ENCODE measurements around the gene IVL.

DNA sequence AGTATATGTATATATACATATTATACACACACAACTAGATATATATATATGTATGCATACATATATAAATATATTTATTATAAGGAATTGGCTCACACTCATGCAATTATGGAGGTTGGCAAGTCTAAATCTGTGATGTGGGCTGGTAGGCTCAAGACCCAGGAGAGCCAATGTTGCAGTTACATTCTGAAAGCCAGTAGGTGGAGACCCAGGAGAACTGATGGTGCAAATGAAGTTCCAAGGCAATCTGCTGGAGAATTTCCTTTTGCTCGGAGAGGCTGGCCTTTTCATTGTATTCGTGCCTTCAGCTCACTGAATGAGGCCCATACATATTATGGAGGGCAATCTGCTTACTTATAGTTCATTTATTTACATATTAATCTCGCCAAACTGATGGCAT, 9.4 kb downstream of the IVL start:
- TF ChIP-seq POLR2AphosphoS5 (IDR thresholded peaks at IDR 0.05), result no peak
- TF ChIP-seq, protein P1, sequence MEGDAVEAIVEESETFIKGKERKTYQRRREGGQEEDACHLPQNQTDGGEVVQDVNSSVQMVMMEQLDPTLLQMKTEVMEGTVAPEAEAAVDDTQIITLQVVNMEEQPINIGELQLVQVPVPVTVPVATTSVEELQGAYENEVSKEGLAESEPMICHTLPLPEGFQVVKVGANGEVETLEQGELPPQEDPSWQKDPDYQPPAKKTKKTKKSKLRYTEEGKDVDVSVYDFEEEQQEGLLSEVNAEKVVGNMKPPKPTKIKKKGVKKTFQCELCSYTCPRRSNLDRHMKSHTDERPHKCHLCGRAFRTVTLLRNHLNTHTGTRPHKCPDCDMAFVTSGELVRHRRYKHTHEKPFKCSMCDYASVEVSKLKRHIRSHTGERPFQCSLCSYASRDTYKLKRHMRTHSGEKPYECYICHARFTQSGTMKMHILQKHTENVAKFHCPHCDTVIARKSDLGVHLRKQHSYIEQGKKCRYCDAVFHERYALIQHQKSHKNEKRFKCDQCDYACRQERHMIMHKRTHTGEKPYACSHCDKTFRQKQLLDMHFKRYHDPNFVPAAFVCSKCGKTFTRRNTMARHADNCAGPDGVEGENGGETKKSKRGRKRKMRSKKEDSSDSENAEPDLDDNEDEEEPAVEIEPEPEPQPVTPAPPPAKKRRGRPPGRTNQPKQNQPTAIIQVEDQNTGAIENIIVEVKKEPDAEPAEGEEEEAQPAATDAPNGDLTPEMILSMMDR (IDR thresholded peaks at IDR 0.05), result no peak
- TF ChIP-seq POLR2A (IDR thresholded peaks at IDR 0.05), result no peak
